Stimulated activated CD4-positive, alpha-beta T cell treated with anti-CD3 and anti-CD28 coated beads, Interleukin-12 subunit alpha, Interleukin-12 subunit beta, amount 100 ng/mL, for 24 hours (primary cell): ENCODE measurements around the gene PSD2.

Experiments used
- DNase-seq, 2 experiments: peaks; one replicate each; pipeline ENCODE4 v3.0.0-alpha.2; 2020; ENCODE audit warnings: low read depth in 2 of 2

PSD2 gene

GRCh38 chr5:139810341-139811273, 15.0 kb downstream of the PSD2 start:
- DNase-seq = no peak

DNA sequence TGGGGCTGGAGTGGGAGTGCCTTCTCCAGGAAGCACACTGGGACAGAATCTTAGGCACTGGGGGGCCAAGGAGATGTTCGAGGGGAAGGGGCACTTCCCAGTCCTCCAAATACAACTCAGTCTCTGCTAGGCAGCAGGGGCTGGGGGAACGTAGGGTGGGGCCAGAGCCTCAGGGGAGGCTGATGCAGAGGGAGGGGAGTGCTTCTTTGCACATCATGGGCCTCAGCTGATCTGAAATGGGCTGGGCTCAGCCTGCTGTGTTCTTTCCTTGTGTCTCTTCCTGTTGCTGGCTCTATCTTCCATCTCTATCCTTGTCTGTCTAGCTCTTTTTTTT, 15.6 kb downstream of the PSD2 start:
- no peak for DNase-seq

GRCh38 chr5:139812323-139812722, 16.7 kb downstream of the PSD2 start:
- no peak for DNase-seq

DNA sequence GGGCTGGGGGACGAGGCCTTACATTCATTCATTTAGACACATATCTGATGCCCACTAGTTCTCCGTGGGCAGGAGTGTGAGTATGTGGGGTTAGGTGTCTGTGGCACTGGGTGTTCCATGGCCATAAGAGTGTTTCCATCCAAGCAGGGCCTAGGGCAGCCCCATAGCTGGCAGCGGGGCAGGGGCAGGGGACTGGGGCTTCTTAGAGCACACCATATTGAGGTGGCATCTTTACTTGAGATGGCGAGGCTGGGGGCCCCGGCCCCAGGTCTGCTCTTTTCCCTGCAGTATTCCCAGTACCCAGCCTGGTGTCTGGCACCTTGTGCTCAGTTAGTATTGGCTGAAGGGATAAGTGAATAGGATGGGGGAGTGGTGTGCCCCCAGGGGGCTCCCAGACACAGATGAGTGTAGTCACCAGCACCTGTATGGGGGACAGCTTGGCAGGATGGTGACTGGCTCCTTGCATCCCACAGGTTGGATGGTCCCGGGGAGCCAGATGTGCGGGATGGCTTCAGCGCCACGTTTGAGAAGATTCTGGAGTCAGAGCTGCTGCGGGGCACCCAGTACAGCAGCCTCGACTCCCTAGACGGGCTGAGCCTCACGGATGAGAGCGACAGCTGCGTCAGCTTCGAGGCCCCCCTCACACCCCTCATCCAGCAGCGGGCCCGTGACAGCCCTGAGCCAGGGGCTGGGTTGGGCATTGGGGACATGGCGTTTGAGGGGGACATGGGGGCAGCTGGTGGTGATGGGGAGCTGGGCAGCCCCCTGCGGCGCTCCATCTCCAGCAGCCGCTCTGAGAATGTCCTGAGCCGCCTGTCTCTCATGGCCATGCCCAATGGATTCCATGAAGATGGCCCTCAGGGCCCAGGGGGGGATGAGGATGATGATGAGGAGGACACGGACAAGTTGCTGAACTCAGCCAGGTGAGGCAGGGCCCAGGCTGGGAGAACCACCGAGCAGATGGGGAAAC, 17.5 kb downstream of the PSD2 start:
- DNase-seq = no peak

DNA sequence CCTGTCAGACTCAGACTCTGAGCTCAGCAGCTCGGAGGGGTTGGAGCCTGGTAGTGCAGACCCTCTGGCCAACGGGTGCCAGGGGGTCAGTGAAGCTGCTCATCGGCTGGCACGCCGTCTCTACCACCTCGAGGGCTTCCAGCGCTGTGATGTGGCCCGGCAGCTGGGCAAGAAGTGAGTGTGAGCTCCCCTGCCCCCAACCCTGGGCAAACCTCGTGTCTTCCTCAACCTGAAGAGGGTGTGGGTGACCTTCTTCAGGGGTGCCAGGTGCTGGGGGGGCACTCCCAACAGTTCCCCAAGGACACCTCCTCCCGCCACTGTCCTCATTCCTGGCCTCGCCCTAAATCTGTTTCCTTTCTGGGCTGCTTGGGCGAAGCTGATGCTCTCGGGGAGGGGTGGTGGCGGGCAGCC, 18.6 kb downstream of the PSD2 start:
- DNase-seq = no peak

DNA sequence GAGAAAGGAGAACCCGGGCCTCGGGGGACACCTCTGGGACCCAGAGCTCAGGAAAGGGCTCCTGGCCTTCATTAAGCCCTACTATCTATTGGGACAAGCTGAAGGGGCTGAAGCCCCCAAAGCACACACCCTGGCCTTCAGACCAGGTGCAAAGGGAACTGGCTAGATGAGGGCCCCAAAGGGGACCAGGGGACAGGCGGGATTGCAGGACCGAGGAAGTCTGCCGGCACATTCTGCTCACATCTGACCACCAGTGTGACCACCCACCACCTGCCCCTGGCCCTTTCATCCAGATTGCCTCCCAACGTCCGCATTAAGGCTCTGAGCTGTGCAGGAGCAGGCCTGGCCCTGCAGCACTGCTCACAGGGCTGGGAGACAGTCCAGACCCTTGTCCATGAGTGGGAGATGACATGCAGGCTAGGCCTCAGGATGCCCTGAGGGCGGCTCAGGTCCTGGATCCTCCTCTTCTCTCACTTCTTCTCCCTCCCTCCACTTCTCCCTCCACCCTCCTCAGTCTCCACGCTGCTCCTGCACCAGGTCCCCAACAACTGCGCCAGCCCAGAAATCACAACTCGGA, 19.2 kb downstream of the PSD2 start:
- DNase-seq = no peak

GRCh38 chr5:139816566-139816965, 21.0 kb downstream of the PSD2 start:
- no peak for DNase-seq

DNA sequence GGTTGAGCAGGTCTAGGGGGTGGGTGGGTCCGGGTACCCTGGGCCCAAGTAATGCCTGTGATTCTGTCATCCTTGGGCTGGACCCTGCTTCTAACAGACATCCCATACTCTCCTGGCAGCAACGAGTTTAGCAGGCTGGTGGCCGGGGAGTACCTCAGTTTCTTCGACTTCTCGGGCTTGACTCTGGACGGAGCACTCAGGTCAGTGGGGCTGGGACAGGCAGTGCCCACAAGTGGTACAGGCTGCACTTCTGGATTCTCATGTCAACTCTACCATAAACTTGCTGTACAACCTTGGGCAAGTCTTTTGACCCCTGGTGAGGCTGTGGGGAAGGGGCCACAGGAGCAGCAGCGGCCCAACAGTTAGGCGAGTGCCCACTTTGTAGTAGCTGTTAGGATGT, 21.8 kb downstream of the PSD2 start:
- no peak for DNase-seq

- no peak for DNase-seq
Measured at GRCh38 chr5:139817970-139818369, 22.4 kb downstream of the PSD2 start.

- no peak for DNase-seq
Measured at GRCh38 chr5:139820130-139820529, 24.5 kb downstream of the PSD2 start.

DNA sequence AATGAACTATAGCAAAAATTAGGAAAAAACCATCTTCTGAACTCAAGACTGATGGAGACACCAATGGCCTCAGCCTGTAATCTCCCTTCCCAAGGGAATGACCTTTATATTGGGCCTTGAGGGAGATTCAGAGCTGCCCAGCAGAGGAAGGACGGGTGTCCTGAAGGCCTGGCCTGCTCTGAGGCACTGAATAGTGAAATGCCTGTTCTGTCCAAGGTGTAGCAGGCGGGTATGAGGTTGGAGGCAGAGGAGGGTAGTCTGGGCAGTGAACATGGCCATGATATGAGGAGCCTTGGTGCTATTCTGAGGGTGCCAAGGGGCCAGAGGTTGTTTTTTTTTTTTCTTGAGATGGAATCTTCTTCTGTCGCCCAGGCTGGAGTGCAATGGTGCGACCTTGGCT, 25.0 kb downstream of the PSD2 start:
- DNase-seq = no peak

DNA sequence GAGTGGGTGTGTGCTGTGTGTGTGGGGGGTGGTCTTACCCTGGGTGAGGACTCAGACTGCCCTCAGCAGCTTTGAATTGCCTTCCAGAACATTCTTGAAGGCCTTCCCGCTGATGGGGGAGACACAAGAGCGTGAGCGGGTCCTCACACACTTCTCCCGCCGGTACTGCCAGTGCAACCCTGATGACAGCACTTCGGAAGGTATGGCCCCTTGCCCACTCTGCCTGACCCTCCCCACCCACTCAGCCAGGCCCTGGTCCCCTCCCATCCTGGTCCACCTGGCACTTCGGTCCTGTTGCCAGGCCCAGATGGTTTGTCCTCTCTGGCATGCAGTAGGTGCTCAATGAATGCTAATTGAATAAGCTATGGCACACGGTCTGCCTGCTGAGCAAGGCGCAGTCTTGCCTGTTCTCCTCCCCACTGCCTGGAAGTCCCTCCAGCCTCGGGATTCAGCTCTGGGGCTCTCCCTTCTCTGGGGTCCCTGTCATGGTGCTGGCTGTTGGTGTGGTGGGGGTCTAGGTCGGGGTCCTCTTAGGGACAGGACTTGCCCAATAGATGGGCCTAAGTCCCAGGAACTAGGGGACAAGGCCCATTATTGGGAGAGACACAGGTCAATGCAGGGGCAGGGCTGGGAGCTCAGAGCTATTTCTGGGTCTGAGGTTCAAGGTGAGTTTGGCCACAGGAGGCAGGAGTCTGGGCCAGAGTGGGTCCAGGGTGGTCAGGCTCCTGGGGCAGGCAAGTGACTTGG, 26.4 kb downstream of the PSD2 start:
- no peak for DNase-seq

DNA sequence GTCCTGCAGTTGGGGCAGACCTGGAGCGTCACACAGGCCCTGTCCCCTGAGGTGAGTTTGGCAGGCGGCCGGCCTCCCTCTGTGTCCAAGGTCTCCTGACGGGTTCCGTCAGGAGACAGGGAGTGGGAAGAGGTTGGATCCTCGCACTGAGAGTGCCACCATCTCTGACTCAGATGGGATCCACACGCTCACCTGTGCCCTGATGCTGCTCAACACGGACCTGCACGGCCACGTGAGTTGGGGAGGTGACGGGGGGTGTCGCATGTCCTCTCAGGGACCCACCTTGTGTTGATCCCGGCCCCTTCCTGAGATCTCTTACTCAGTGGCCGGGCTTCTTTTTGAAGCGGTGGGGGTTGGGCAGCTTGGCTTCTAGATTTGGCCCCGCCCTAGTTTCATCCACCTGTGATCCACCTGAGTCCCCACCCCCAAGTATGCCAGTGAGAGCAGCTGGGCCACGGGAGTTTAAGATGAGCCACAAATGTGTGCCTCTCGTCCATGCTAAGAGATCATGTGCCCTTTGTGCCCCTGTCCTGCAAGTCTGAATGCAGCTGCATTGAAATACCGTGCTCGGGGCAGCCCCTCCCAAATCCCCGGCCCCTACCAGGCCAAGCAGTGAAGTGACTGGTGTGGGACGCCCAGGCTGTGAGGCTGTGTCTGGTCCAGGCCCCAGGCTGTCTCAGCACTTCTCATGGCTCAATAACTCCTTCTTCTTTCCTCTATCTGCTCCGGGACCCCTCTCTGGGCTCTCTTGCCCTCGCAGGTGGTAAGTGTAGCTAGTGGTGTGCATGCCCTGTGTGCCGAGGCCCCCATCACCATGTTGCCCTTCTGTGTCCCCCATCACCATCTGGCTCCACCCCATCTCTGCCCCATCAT, 27.2 kb downstream of the PSD2 start:
- DNase-seq = no peak

GRCh38 chr5:139823757-139824355, 28.2 kb downstream of the PSD2 start:
- DNase-seq = no peak

GRCh38 chr5:139825690-139826089, 30.1 kb downstream of the PSD2 start:
- no peak for DNase-seq

- DNase-seq = no peak
Measured at GRCh38 chr5:139828207-139828895, 32.7 kb downstream of the PSD2 start.

GRCh38 chr5:139829471-139829870, 33.9 kb downstream of the PSD2 start:
- no peak for DNase-seq

DNA sequence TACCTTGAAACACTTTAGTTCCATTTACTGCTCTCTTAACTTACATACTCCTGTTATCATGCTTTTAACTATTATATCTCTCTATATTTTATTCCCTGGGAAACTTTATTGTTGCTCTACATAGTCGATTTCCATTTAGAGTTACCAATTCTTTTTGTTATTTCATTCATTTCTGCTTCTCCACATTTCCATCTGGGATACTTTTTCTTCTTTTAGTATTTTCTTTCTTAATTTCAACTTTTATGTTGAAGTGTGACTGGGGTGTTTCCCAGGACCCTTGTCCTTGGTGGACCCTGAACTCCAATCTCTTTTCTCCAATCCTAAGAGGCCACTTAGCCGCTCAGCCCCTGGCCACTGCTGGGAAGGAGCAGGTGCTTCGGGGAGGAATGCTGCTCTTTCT, 36.0 kb downstream of the PSD2 start:
- no peak for DNase-seq

- DNase-seq = no peak
Measured at GRCh38 chr5:139833525-139833924, 37.9 kb downstream of the PSD2 start.

DNA sequence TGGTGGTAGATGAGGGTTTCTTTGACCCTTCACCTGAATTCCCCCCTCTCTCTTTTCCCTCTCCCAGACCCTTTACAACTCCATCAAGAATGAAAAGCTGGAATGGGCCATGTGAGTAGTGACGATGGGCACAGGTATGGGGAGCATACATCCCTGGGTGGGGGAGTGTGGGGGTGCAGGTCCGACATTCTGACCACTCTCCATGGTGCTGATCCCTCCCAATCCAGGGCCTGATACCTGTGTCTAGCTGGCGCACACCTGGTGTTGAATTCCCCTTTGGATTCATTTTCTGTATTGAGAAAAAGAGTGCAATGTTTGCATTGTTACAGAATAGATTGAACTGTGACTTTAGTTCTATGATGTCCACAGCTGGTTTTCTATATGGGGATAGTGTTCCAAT, 40.0 kb downstream of the PSD2 start:
- no peak for DNase-seq
